Ishikawa (cell line): Measurements from ENCODE around the gene MXI1.

Experiments used
- CEBPB ChIP-seq: IDR thresholded peaks from 2 replicates; pipeline ENCODE4 v1.6.1; 2012
- CREB1 ChIP-seq: IDR thresholded peaks from 2 replicates; pipeline ENCODE4 v1.6.1; 2012; ENCODE audit warnings: low read depth
- EGR1 ChIP-seq: IDR thresholded peaks from 2 replicates; pipeline ENCODE4 v1.6.1; 2012
- EP300 ChIP-seq: IDR thresholded peaks from 2 replicates; pipeline ENCODE4 v1.6.1; 2012; ENCODE audit warnings: borderline replicate concordance
- FOXM1 ChIP-seq: IDR thresholded peaks from 2 replicates; pipeline ENCODE4 v1.6.1; 2012; ENCODE audit warnings: low read depth, borderline replicate concordance
- MAX ChIP-seq: IDR thresholded peaks from 2 replicates; pipeline ENCODE4 v1.6.1; 2012
- NFIC ChIP-seq: IDR thresholded peaks from 2 replicates; pipeline ENCODE4 v1.6.1; 2012
- RAD21 ChIP-seq: IDR thresholded peaks from 2 replicates; pipeline ENCODE4 v1.6.1; 2012; ENCODE audit warnings: low read depth
- REST ChIP-seq: IDR thresholded peaks from 2 replicates; pipeline ENCODE4 v1.6.1; 2012; ENCODE audit warnings: low read depth, mild to moderate bottlenecking
- TAF1 ChIP-seq: IDR thresholded peaks from 2 replicates; pipeline ENCODE4 v1.6.1; 2012; ENCODE audit warnings: low read depth, mild to moderate bottlenecking
- TCF12 ChIP-seq: IDR thresholded peaks from 2 replicates; pipeline ENCODE4 v1.6.1; 2012; ENCODE audit warnings: low read depth
- TEAD4 ChIP-seq: IDR thresholded peaks from 2 replicates; pipeline ENCODE4 v1.6.1; 2012
- USF1 ChIP-seq: IDR thresholded peaks from 2 replicates; pipeline ENCODE4 v1.6.1; 2012
- YY1 ChIP-seq: IDR thresholded peaks from 2 replicates; pipeline ENCODE4 v1.6.1; 2012; ENCODE audit warnings: low read depth
- ZBTB7A ChIP-seq: IDR thresholded peaks from 2 replicates; pipeline ENCODE4 v1.6.1; 2012; ENCODE audit warnings: low read depth

The MXI1 gene

GRCh38 chr10:110278562-110279406 lies 71.4 kb downstream of the MXI1 start:
- TF ChIP-seq TCF12 (no peak), REST (no peak), RAD21 (no peak), TEAD4 (no peak), ZBTB7A (no peak), EGR1 (no peak; the same call in 1 of the 2 replicates), NFIC (no peak)

GRCh38 chr10:110279407-110279986 lies 72.1 kb downstream of the MXI1 start:
- TF ChIP-seq RAD21 = peak; percentile 91
- TF ChIP-seq CEBPB = no peak
- TF ChIP-seq TEAD4 = no peak

GRCh38 chr10:110284262-110284661 lies 76.9 kb downstream of the MXI1 start:
- TF ChIP-seq TAF1 (no peak), RAD21 (no peak), MAX (no peak), EP300 (no peak), TCF12 (no peak)

- TF ChIP-seq NFIC (no peak), CREB1 (no peak), TAF1 (no peak)
Observed at GRCh38 chr10:110285501-110285900, 78.1 kb downstream of the MXI1 start.

- TF ChIP-seq MAX (no peak), TAF1 (no peak), RAD21 (no peak), TEAD4 (no peak), FOXM1 (no peak), YY1 (no peak), CEBPB (no peak), TCF12 (no peak), NFIC (no peak)
Observed at GRCh38 chr10:110286841-110287240, 79.4 kb downstream of the MXI1 start.

GRCh38 chr10:110296966-110297365 lies 89.6 kb downstream of the MXI1 start:
- TF ChIP-seq MAX (no peak), REST (no peak), USF1 (no peak), ZBTB7A (no peak), TAF1 (no peak)

- TF ChIP-seq ZBTB7A (no peak), USF1 (no peak), FOXM1 (no peak), RAD21 (no peak), TCF12 (no peak), EGR1 (no peak), TAF1 (no peak), TEAD4 (no peak), CEBPB (no peak), YY1 (no peak)
Observed at GRCh38 chr10:110300486-110300986, 93.1 kb downstream of the MXI1 start.
